Measurements from ENCODE around the gene STBD1.

Gene STBD1

DNA sequence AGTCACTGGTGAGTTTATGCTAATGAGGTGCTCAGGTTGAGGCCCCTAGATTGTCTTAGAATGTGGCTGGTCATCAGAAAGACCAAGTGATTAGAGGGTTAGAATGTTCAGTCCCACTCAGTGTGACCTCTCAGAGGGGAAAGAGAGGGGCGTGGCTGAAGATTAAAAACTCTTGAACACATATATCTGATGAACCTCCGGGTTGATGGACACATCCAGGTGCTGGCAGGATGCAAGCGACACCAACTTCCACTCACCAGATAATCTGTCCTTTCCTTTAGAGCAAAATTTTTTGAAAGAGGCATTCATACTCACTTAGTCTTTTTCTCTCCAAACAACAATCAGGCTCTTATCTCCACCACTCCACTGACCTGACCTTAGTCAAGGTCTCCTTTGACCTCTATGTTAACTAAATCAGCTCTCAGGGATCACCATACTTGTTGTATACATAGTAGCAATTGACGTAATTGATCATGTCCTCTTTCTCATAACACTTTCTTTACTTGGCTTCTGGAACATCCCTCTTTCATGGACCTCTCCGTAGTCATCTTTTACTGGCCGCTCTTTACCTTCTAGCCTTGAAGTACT, 40.8 kb upstream of the STBD1 start:
- DNase-seq = no peak
- no peaks in the 10 kb centered on the region for H3K79me1 ChIP-seq (replicated peaks; ENCODE audit: low read length, poor library complexity, severe bottlenecking)
- no peak overlapping the region for H3K4ac ChIP-seq (ENCODE audit: low read depth in 1 of 2, low read length in 2 of 2)
- H3K27ac ChIP-seq (ENCODE audit: low read length, poor library complexity, severe bottlenecking) = no peak overlapping the region
- H3K18ac ChIP-seq (ENCODE audit: low read depth in 1 of 2, low read length in 2 of 2) = no peak overlapping the region
- H4K8ac ChIP-seq (ENCODE audit: low read length) = no peak overlapping the region
- no peak overlapping the region for H3K4me3 ChIP-seq (ENCODE audit: insufficient read depth in 1 of 2, low read depth in 1 of 2, low read length in 2 of 2)
- no peak overlapping the region for H2AK5ac ChIP-seq (ENCODE audit: low read length, severe bottlenecking)
- 87% methylated on average over 6 of the region's 6 CpGs for WGBS
- no peak overlapping the region for H3K14ac ChIP-seq (ENCODE audit: low read length in 2 of 2)
- H2AFZ ChIP-seq (ENCODE audit: low read depth, low read length) = no peak overlapping the region
- H4K91ac ChIP-seq (ENCODE audit: low read length) = no peak overlapping the region
- no peak overlapping the region for H3K23ac ChIP-seq (ENCODE audit: low read length in 2 of 2)
- H2BK5ac ChIP-seq (ENCODE audit: low read depth, low read length, poor library complexity, severe bottlenecking) = no peak overlapping the region
- H3K4me1 ChIP-seq (ENCODE audit: control insufficient read depth, insufficient read depth, low read depth, low read length) = no peaks in the 10 kb centered on the region
- no peak overlapping the region for H2BK120ac ChIP-seq (ENCODE audit: low read depth, low read length)
- no peak overlapping the region for H2BK12ac ChIP-seq (ENCODE audit: low read length in 2 of 2)
- H3K4me2 ChIP-seq (ENCODE audit: low read length, poor library complexity, severe bottlenecking) = no peak overlapping the region
- H3K9me3 ChIP-seq (ENCODE audit: control insufficient read depth, low read length) = no peaks in the 10 kb centered on the region
- H2BK15ac ChIP-seq (ENCODE audit: low read depth, poor library complexity, severe bottlenecking) = no peak overlapping the region
- no peaks in the 10 kb centered on the region for H3K36me3 ChIP-seq (ENCODE audit: control insufficient read depth in 1 of 2, insufficient read depth in 2 of 2, low read depth in 1 of 2, low read length in 2 of 2)
- H3K9ac ChIP-seq (ENCODE audit: low read length) = no peak overlapping the region
- peaks cover 0 to 25% of the 10 kb centered on the region in 2 experiments for H3K27me3 ChIP-seq (ENCODE audit: control insufficient read depth in 1 of 2, insufficient read depth in 1 of 2, low read length in 2 of 2)

DNA sequence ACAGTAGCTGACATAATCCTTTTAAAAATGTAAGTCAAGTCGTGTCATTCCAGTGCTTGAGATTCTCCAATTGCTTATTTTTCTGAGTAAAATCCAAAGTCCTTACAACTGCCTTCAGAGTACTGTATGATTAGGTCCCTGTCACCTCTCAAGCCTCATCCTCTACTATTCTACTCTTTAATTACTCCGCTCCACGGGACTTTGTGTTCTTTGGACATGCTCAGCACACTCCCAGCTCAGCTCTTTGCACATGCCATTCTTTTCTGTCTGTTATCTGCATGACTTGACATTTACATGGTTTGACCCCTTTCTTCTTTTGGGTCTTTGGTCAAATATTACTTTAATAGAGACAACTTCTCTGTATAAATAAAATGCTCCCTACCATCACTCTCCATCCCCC, 39.9 kb upstream of the STBD1 start:
- peaks cover 0 to 25% of the 10 kb centered on the region in 2 experiments for H3K27me3 ChIP-seq (ENCODE audit: control insufficient read depth in 1 of 2, insufficient read depth in 1 of 2, low read length in 2 of 2)
- H3K27ac ChIP-seq (ENCODE audit: low read length, poor library complexity, severe bottlenecking) = no peak overlapping the region
- no peaks in the 10 kb centered on the region for H3K4me1 ChIP-seq (ENCODE audit: control insufficient read depth, insufficient read depth, low read depth, low read length)
- no peak overlapping the region for H4K8ac ChIP-seq (ENCODE audit: low read length)
- no peak for DNase-seq
- H4K91ac ChIP-seq (ENCODE audit: low read length) = no peak overlapping the region
- H3K9ac ChIP-seq (ENCODE audit: low read length) = no peak overlapping the region
- H3K79me1 ChIP-seq (replicated peaks; ENCODE audit: low read length, poor library complexity, severe bottlenecking) = no peaks in the 10 kb centered on the region
- no peak overlapping the region for H3K4me3 ChIP-seq (ENCODE audit: insufficient read depth in 1 of 2, low read depth in 1 of 2, low read length in 2 of 2)
- no peak overlapping the region for H3K23ac ChIP-seq (ENCODE audit: low read length in 2 of 2)
- no peak overlapping the region for H2BK120ac ChIP-seq (ENCODE audit: low read depth, low read length)
- H2BK5ac ChIP-seq (ENCODE audit: low read depth, low read length, poor library complexity, severe bottlenecking) = no peak overlapping the region
- no peak overlapping the region for H2BK12ac ChIP-seq (ENCODE audit: low read length in 2 of 2)
- H2BK15ac ChIP-seq (ENCODE audit: low read depth, poor library complexity, severe bottlenecking) = no peak overlapping the region
- H3K9me3 ChIP-seq (ENCODE audit: control insufficient read depth, low read length) = no peaks in the 10 kb centered on the region
- H2AK5ac ChIP-seq (ENCODE audit: low read length, severe bottlenecking) = no peak overlapping the region
- no peak overlapping the region for H3K14ac ChIP-seq (ENCODE audit: low read length in 2 of 2)
- WGBS = 76% methylated on average over 3 of the region's 3 CpGs
- H3K4me2 ChIP-seq (ENCODE audit: low read length, poor library complexity, severe bottlenecking) = no peak overlapping the region
- H2AFZ ChIP-seq (ENCODE audit: low read depth, low read length) = no peak overlapping the region
- no peak overlapping the region for H3K4ac ChIP-seq (ENCODE audit: low read depth in 1 of 2, low read length in 2 of 2)
- H3K18ac ChIP-seq (ENCODE audit: low read depth in 1 of 2, low read length in 2 of 2) = no peak overlapping the region
- no peaks in the 10 kb centered on the region for H3K36me3 ChIP-seq (ENCODE audit: control insufficient read depth in 1 of 2, insufficient read depth in 2 of 2, low read depth in 1 of 2, low read length in 2 of 2)

DNA sequence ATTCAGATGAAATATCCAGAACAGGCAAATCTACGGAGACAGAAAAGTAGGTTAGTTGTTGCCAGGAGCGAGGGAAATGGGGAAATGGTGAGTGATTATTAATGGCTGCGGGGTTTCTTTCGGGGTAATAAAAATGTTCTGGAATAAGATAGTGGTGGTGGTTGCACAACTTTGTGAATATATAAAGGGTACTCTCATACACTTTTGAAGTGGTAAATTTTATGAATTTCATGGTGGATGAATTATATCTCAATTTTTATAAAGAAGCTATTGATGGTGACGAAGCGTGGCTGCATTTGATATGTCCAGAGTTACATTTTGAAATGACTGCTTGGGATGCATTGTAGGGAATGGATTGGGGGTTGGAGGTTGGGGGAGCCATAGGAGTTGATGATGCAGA, 38.7 kb upstream of the STBD1 start:
- H3K36me3 ChIP-seq (ENCODE audit: control insufficient read depth in 1 of 2, insufficient read depth in 2 of 2, low read depth in 1 of 2, low read length in 2 of 2) = no peaks in the 10 kb centered on the region
- no peak overlapping the region for H2AFZ ChIP-seq (ENCODE audit: low read depth, low read length)
- H2BK15ac ChIP-seq (ENCODE audit: low read depth, poor library complexity, severe bottlenecking) = no peak overlapping the region
- H3K79me1 ChIP-seq (replicated peaks; ENCODE audit: low read length, poor library complexity, severe bottlenecking) = no peaks in the 10 kb centered on the region
- no peak overlapping the region for H2BK5ac ChIP-seq (ENCODE audit: low read depth, low read length, poor library complexity, severe bottlenecking)
- H3K27ac ChIP-seq (ENCODE audit: low read length, poor library complexity, severe bottlenecking) = no peak overlapping the region
- H3K4me1 ChIP-seq (ENCODE audit: control insufficient read depth, insufficient read depth, low read depth, low read length) = no peaks in the 10 kb centered on the region
- no peak overlapping the region for H3K9ac ChIP-seq (ENCODE audit: low read length)
- H2AK5ac ChIP-seq (ENCODE audit: low read length, severe bottlenecking) = no peak overlapping the region
- no peak overlapping the region for H2BK12ac ChIP-seq (ENCODE audit: low read length in 2 of 2)
- no peak overlapping the region for H3K14ac ChIP-seq (ENCODE audit: low read length in 2 of 2)
- H3K9me3 ChIP-seq (ENCODE audit: control insufficient read depth, low read length) = no peaks in the 10 kb centered on the region
- no peak overlapping the region for H4K8ac ChIP-seq (ENCODE audit: low read length)
- peaks cover 0 to 25% of the 10 kb centered on the region in 2 experiments for H3K27me3 ChIP-seq (ENCODE audit: control insufficient read depth in 1 of 2, insufficient read depth in 1 of 2, low read length in 2 of 2)
- no peak overlapping the region for H4K91ac ChIP-seq (ENCODE audit: low read length)
- no peak overlapping the region for H2BK120ac ChIP-seq (ENCODE audit: low read depth, low read length)
- DNase-seq = no peak
- H3K4me3 ChIP-seq (ENCODE audit: insufficient read depth in 1 of 2, low read depth in 1 of 2, low read length in 2 of 2) = no peak overlapping the region
- no peak overlapping the region for H3K23ac ChIP-seq (ENCODE audit: low read length in 2 of 2)
- H3K4ac ChIP-seq (ENCODE audit: low read depth in 1 of 2, low read length in 2 of 2) = no peak overlapping the region
- H3K4me2 ChIP-seq (ENCODE audit: low read length, poor library complexity, severe bottlenecking) = no peak overlapping the region
- no peak overlapping the region for H3K18ac ChIP-seq (ENCODE audit: low read depth in 1 of 2, low read length in 2 of 2)
- 92% methylated on average over 6 of the region's 6 CpGs for WGBS

DNA sequence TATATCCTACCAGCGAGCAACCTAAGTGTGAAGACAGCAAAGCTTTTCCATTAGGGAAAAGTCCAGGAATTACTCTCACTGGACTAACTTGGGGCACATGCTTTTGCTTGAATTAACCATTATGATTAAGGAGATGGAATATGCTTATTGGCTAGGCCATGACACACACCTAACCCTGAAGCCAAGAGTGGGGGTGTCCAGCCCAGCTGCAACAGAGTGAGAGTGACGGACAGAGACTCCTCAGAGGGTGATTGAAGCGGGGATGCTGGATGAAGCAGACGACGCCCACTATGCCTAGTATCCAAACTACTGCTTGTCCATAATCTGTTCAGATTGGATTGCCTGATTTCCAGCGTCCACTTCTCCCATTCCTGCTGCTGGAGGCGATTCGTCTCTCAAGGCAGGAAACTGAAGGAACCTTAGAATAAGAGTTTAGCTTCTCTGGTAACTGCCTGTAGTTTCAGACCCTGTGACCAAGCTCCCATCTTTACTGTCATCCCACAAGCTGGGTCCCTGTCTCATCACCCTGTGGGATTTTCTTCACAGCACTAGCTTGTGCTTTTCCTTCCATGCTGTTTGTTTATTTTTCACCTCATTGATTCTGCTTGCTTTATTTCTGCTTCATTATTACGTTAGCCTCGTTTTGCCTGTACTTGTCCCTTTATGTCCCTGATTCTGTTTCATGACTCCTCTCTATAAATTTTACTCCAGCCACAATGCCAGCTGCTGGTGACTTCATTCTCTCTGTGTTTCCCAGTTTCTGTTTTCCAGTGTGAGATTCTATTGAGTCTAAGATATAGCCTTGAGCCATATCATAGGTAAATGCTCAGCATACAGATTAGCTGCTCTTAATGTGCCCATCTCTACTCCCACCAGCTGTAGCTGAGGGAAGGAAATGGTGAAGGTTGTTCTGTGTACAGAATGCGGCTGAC, 36.0 kb upstream of the STBD1 start:
- Histone ChIP-seq H3K36me3 (ENCODE audit: control insufficient read depth in 1 of 2, insufficient read depth in 2 of 2, low read depth in 1 of 2, low read length in 2 of 2) (no peaks in the 10 kb centered on the region), H3K4me1 (ENCODE audit: control insufficient read depth, insufficient read depth, low read depth, low read length) (no peaks in the 10 kb centered on the region), H3K9ac (ENCODE audit: low read length) (no peak overlapping the region), H2BK120ac (ENCODE audit: low read depth, low read length) (no peak overlapping the region), H2AK5ac (ENCODE audit: low read length, severe bottlenecking) (no peak overlapping the region), H3K9me3 (ENCODE audit: control insufficient read depth, low read length) (no peaks in the 10 kb centered on the region), H3K14ac (ENCODE audit: low read length in 2 of 2) (no peak overlapping the region), H2AFZ (ENCODE audit: low read depth, low read length) (no peak overlapping the region), H3K23ac (ENCODE audit: low read length in 2 of 2) (no peak overlapping the region), H4K91ac (ENCODE audit: low read length) (no peak overlapping the region), H3K4me2 (ENCODE audit: low read length, poor library complexity, severe bottlenecking) (no peak overlapping the region), H4K8ac (ENCODE audit: low read length) (no peak overlapping the region), H2BK15ac (ENCODE audit: low read depth, poor library complexity, severe bottlenecking) (no peak overlapping the region), H3K4ac (ENCODE audit: low read depth in 1 of 2, low read length in 2 of 2) (no peak overlapping the region), H3K27me3 (ENCODE audit: control insufficient read depth in 1 of 2, insufficient read depth in 1 of 2, low read length in 2 of 2) (peaks cover 3 to 13% of the 10 kb centered on the region in 2 experiments), H2BK12ac (ENCODE audit: low read length in 2 of 2) (no peak overlapping the region), H3K18ac (ENCODE audit: low read depth in 1 of 2, low read length in 2 of 2) (no peak overlapping the region), H3K4me3 (ENCODE audit: insufficient read depth in 1 of 2, low read depth in 1 of 2, low read length in 2 of 2) (no peak overlapping the region), H2BK5ac (ENCODE audit: low read depth, low read length, poor library complexity, severe bottlenecking) (no peak overlapping the region), H3K79me1 (replicated peaks; ENCODE audit: low read length, poor library complexity, severe bottlenecking) (no peaks in the 10 kb centered on the region), H3K27ac (ENCODE audit: low read length, poor library complexity, severe bottlenecking) (no peak overlapping the region)
- DNase-seq = no peak
- WGBS = 87% methylated on average over 10 of the region's 11 CpGs

All from mesenchymal stem cell (in vitro differentiated cells and primary cell).